Endothelial cell of umbilical vein (primary cell): ENCODE data around the gene ITGA8. TPM values are rescaled to one million over a fixed set of nuclear protein-coding genes. Genes with fewer than 3 reads are reported as not detected.

Source experiments
- BruUV-seq: library from RNA; stranded (reverse); fragments of 400-500 nt; replicated peaks from 2 replicates; lab custom pipeline; 2021; lab: Mats Ljungman, UMichigan
- CTCF ChIA-PET: fragments of 300-600, 350-600 bp; sonication (Branson Sonifier 250); formaldehyde crosslinking; loops from one replicate; lab custom pipeline; 2021; ENCODE audit warnings: antibody characterized with exemption, inconsistent platforms; lab: Charles Lee
- POLR2A ChIA-PET: fragments of 300-600, 350-600 bp; sonication (Branson Sonifier 250); formaldehyde crosslinking; loops from one replicate; lab custom pipeline; 2021; ENCODE audit warnings: antibody characterized with exemption, inconsistent platforms; lab: Charles Lee
- DNase-seq: peaks from one replicate; pipeline ENCODE4 v3.0.0-alpha.2; 2011; ENCODE audit warnings: low read depth, low spot score
- FAIRE-seq: peaks from 2 replicates; lab custom pipeline; 2011; peaks lifted over from hg19 to GRCh38; lab: Jason Lieb, UNC
- H2AFZ ChIP-seq: 2 replicates; pipeline ENCODE4 v1.6.0; 2012; ENCODE audit warnings: low read depth, low read length, control low read depth, inconsistent platforms
- H3K27ac ChIP-seq: 2 replicates; pipeline ENCODE4 v1.5.1; 2011; ENCODE audit warnings: low read depth, mild to moderate bottlenecking, control low read depth, low read length, moderate library complexity; ENCODE audit not compliant: insufficient read depth
- H3K27me3 ChIP-seq, 2 experiments: 2 replicates each; pipeline versions ENCODE4 v1.6.0 to v1.6.1; 2011; ENCODE audit warnings: low read length in 2 of 2, mixed read lengths in 1 of 2; ENCODE audit not compliant: control insufficient read depth in 2 of 2, insufficient read depth in 2 of 2
- H3K36me3 ChIP-seq, 2 experiments: 2 replicates in 1 of 2; 3 replicates in 1 of 2; pipeline ENCODE4 v1.5.1; 2011; ENCODE audit warnings: low read length in 2 of 2, mild to moderate bottlenecking in 1 of 2, moderate library complexity in 1 of 2; ENCODE audit not compliant: control insufficient read depth in 2 of 2, insufficient read depth in 2 of 2; ENCODE audit errors: extremely low read depth in 1 of 2
- H3K4me1 ChIP-seq: 3 replicates; pipeline ENCODE4 v1.5.1; 2011; ENCODE audit warnings: mild to moderate bottlenecking, low read length; ENCODE audit not compliant: control insufficient read depth, insufficient read depth; ENCODE audit errors: extremely low read depth
- H3K4me2 ChIP-seq: 2 replicates; pipeline ENCODE4 v1.6.1; 2011; ENCODE audit warnings: low read length, control low read depth, mixed read lengths; ENCODE audit not compliant: insufficient read depth
- H3K4me3 ChIP-seq, 3 experiments: fragments of 200-600 bp in 1 of 3; sonication (generic), shearing (Covaris generic) in 1 of 3; replicated peaks in 1 of 3; 2 replicates each; pipeline ENCODE4 v1.5.1; 2011 to 2016; ENCODE audit warnings: control low read depth in 3 of 3, low read length in 3 of 3, mild to moderate bottlenecking in 2 of 3, inconsistent platforms in 1 of 3, low read depth in 1 of 3, moderate library complexity in 1 of 3; ENCODE audit not compliant: insufficient read depth in 1 of 3
- H3K79me2 ChIP-seq: 2 replicates; pipeline ENCODE4 v1.6.0; 2012; ENCODE audit warnings: low read length, inconsistent platforms; ENCODE audit not compliant: control insufficient read depth, insufficient read depth
- H3K9ac ChIP-seq: replicated peaks from 2 replicates; pipeline ENCODE3; 2011; ENCODE audit warnings: low read length, control low read depth; ENCODE audit not compliant: insufficient read depth; ENCODE audit errors: extremely low read depth
- H3K9me1 ChIP-seq: replicated peaks from 3 replicates; pipeline ENCODE4 v1.6.0; 2011; ENCODE audit warnings: mild to moderate bottlenecking, low read length; ENCODE audit not compliant: control insufficient read depth, insufficient read depth; ENCODE audit errors: extremely low read depth
- H3K9me3 ChIP-seq: replicated peaks from 2 replicates; pipeline ENCODE4 v1.5.1; 2012; ENCODE audit warnings: low read length, inconsistent platforms; ENCODE audit not compliant: control insufficient read depth, insufficient read depth
- H4K20me1 ChIP-seq: replicated peaks from 2 replicates; pipeline ENCODE3; 2011; ENCODE audit warnings: mild to moderate bottlenecking, low read length; ENCODE audit not compliant: control insufficient read depth, insufficient read depth; ENCODE audit errors: extremely low read depth
- EZH2 ChIP-seq: IDR thresholded peaks from 2 replicates; pipeline ENCODE4 v1.6.1; 2012; ENCODE audit warnings: borderline replicate concordance, low read depth, mild to moderate bottlenecking, moderate library complexity, low read length, inconsistent platforms; ENCODE audit not compliant: severe bottlenecking
- FOS ChIP-seq: IDR thresholded peaks from 2 replicates; pipeline ENCODE4 v1.6.1; 2011; ENCODE audit warnings: mild to moderate bottlenecking, low read length, moderate library complexity, borderline replicate concordance; ENCODE audit not compliant: insufficient read depth
- JUN ChIP-seq: IDR thresholded peaks from 2 replicates; pipeline ENCODE4 v1.6.1; 2011; ENCODE audit warnings: borderline replicate concordance, low read depth; ENCODE audit not compliant: insufficient read length, insufficient read depth
- MYC ChIP-seq: IDR thresholded peaks from one replicate; pipeline ENCODE4 v1.6.1; 2011; ENCODE audit warnings: mild to moderate bottlenecking, low read depth, low read length
- dilution Hi-C: fragments of 300-500 bp; cut with MboI; formaldehyde crosslinking; loops from one replicate; pipeline ENCODE4 v1.15.0; 2019; ENCODE audit warnings: low sequenced_read_pairs; ENCODE audit not compliant: extremely low pct_ligation_motif_present
- intact Hi-C: fragments of 100-400 bp; cut with micrococcal nuclease; formaldehyde crosslinking; loops from one replicate; pipeline ENCODE4 v1.10.0; 2022
- polyA plus RNA-seq, 4 experiments: library from polyadenylated mRNA; depleted of rRNA in 3 of 4; stranded (reverse) in 3 of 4; unstranded in 1 of 4; fragments of >200 nt; gene quantifications; 2 replicates each; pipeline versions ENCODE4 v1.2.1 to v1.2.3, GENCODE V29; 2011 to 2012; ENCODE audit warnings: missing spikeins in 1 of 4
- total RNA-seq: library from RNA; stranded (reverse); gene quantifications from 2 replicates; pipeline ENCODE4 v1.2.3, GENCODE V29; 2021

Gene ITGA8
- total and polyA plus RNA-seq, 2 donors (not counting 3 experiments of a cell fraction or from before 2014, with no cell fraction given), result 0.04 to 0.40 TPM

DNA sequence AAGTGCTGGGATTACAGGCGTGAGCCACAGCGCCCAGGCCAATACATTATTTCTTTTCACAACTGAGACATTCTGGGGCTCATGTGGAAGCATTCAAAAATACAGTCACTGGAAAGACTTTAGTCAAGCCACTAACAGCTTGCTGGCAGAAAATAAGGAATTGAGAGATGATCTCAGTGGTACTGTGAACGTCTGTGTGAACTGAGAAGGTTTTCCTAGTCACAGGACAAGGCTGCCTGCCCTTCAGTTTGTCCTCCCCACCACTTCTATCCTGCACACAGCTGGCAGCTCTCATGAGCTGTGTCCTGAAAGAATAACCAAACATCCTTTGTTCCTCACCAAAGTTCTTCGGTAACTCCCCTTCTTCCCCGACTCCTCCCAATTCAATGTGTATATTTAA, 31.3 kb upstream of the ITGA8 start:
- Histone ChIP-seq H3K36me3 (no peaks in the 10 kb centered on the region), H2AFZ (no peak overlapping the region), H3K9me1 (no peaks in the 10 kb centered on the region), H4K20me1 (no peaks in the 10 kb centered on the region), H3K79me2 (no peaks in the 10 kb centered on the region), H3K9me3 (no peaks in the 10 kb centered on the region), H3K9ac (no peak overlapping the region), H3K4me2 (no peak overlapping the region), H3K27me3 (peaks cover 12 to 18% of the 10 kb centered on the region in 2 experiments), H3K4me3 (no peak overlapping the region), H3K27ac (no peak overlapping the region), H3K4me1 (no peaks in the 10 kb centered on the region)
- no peak for FAIRE-seq
- ChIA-PET POLR2A (no interaction called here), CTCF (interaction anchor here (1.2 kb wide), 1 partner anchor 17 kb away, joined by 3 read pairs; no protein-coding TSS in a partner anchor)
- intact Hi-C loops, result no loop called here
- no peak for TF ChIP-seq EZH2
- TF ChIP-seq JUN, result no peak
- dilution Hi-C loops, result no loop called here
- no peak for DNase-seq
- no TSS peak for BruUV-seq

DNA sequence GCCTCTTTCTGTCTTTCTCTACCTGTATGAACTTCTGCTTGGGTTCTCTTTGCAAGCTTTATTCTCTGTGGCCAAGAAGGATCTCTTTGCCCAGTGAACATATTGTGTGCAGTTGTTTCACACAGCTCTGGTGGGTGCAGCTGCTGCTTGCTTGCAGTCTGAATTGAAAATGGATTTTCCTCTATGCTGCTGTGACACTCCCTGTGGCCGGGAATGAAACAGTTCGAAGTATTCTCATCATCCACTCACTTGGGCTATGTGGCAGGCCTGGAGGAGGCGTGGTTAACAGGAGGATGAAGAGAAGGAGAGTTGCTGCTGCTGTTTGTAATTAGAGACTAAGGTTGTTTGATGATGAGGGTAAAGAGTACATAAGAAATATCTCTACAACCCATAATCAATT, 28.4 kb upstream of the ITGA8 start:
- H3K4me2 ChIP-seq, result no peak overlapping the region
- H3K36me3 ChIP-seq, result no peaks in the 10 kb centered on the region
- H3K4me3 ChIP-seq, result no peak overlapping the region
- BruUV-seq, result no TSS peak
- H4K20me1 ChIP-seq, result no peaks in the 10 kb centered on the region
- no peaks in the 10 kb centered on the region for H3K9me3 ChIP-seq
- TF ChIP-seq FOS (no peak), MYC (no peak)
- intact Hi-C loops, result no loop called here
- H3K79me2 ChIP-seq, result no peaks in the 10 kb centered on the region
- dilution Hi-C loops, result no loop called here
- DNase-seq (no peak), FAIRE-seq (no peak)
- no peak overlapping the region for H3K27ac ChIP-seq
- H3K9ac ChIP-seq, result no peak overlapping the region
- no peaks in the 10 kb centered on the region for H3K9me1 ChIP-seq
- ChIA-PET POLR2A (no interaction called here), CTCF (interaction anchor here (1.8 kb wide), 1 partner anchor 163 kb away, joined by 4 read pairs; no protein-coding TSS in a partner anchor)
- H2AFZ ChIP-seq, result no peak overlapping the region
- H3K27me3 ChIP-seq, result peaks cover 7 to 11% of the 10 kb centered on the region in 2 experiments
- no peaks in the 10 kb centered on the region for H3K4me1 ChIP-seq
